HG02852 (cell line): ENCODE results near the gene GPRC5C.
"Not testable (repeated sequence)": the region's sequence is repeated elsewhere in the genome, so short reads cannot be mapped to it uniquely, and the experiment has no call there.

ENCODE experiments used
- ATAC-seq: cut with Tn5 transposase; IDR thresholded peaks from one replicate; pipeline ENCODE4 v1.9.1; 2021; ENCODE audit warnings: mild to moderate bottlenecking, moderate library complexity; ENCODE audit not compliant: unreplicated experiment

GPRC5C gene

DNA sequence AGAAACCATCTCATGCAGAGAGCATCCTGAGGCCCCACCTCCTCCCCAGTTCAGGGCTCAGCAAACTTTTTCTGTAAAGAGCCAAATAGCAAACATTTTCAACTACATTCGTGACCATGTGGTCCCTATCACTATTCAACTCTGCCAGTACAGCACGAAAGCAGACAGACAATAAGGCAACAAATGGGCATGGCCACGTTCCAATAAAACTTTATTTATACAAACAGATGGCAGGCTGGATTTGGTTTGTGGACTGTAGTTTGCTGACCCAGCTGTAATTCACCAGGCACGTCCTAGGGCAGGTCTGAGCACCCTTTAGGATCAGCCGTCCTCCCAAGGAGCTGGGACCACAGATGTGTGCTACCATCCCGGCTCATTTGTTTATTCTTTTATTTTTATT, 27.1 kb upstream of the GPRC5C start:
- ATAC-seq = no peak

- ATAC-seq = not testable (repeated sequence)
Observed at GRCh38 chr17:74405311-74405710, 26.6 kb upstream of the GPRC5C start.

DNA sequence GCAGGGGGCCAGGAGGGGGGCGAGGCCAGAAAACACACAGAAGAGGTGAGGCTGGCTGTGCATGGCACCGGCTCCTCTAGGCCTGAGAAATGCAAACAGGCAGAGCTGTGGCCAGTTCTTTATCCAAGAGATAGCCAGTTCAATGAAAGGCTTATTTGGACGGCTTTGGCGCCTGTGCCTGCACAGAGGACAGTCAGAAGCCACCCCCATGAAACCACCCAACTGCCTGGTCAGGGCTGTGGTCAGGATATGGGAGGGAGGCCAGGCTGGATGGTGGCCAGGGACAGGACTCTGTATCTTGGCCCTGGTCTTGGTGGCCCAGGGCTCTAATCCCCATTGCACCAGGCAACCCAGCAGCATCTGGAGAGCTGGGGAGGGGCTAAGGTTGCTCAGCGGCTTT, 24.5 kb upstream of the GPRC5C start:
- no peak for ATAC-seq

DNA sequence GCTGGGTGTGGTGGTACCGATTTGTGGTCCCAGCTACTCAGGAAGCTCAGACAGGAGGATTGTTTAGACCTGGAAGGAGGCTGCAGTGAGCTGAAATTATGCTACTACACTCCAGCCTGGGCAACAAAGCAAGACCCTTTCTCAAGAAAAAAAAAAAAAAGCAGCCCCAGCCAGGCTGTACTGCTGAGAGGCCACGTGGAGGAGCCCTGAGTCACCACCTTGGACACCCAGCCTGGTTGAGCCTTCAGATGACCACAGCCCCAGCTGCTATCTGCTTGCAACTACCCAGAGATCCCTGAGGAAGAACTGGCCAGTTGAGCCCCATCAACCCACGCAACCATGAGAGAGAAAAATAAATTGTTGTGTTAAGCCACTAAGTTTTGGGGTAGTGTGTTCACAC, 23.6 kb upstream of the GPRC5C start:
- ATAC-seq = no peak

DNA sequence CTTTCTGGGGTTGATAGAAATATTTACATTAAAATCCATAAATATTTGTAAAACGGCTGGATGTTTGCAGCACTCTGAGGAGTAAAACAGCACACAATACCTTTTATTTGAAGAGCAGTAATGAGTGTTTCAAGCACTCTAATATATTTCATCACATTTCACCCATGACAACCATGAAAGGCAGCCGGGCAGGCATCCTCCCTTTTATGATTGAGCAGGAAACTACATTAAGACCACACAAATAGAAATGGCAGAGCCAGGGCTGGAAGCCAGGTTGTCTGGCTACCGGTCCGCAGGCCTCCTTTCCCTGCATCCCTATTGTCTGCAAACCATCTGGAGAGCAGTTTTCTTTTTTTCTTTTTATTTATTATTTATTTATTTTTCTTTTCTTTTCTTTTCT, 23.1 kb upstream of the GPRC5C start:
- ATAC-seq = no peak

GRCh38 chr17:74410001-74410443, 21.9 kb upstream of the GPRC5C start:
- no peak for ATAC-seq

DNA sequence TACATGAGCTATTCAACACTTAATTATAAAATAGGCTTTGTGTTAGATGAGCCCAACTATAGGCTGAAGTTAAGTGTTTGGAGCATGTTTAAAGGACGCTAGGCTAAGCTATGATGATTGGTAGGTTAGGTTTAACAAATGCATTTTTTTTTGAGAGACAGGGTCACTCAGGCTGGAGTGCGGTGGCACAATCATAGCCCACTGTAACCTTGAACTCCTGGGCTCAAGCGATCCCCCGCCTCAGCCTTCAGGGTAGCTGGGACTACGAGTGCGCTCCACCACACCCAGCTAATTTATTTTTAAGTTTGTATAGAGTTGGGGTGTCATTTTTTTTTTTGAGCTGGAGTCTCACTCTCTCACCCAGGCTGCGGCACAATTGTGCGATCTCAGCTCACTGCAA, 19.3 kb upstream of the GPRC5C start:
- no peak for ATAC-seq

- no peak for ATAC-seq
Observed at GRCh38 chr17:74413491-74413890, 18.4 kb upstream of the GPRC5C start.

DNA sequence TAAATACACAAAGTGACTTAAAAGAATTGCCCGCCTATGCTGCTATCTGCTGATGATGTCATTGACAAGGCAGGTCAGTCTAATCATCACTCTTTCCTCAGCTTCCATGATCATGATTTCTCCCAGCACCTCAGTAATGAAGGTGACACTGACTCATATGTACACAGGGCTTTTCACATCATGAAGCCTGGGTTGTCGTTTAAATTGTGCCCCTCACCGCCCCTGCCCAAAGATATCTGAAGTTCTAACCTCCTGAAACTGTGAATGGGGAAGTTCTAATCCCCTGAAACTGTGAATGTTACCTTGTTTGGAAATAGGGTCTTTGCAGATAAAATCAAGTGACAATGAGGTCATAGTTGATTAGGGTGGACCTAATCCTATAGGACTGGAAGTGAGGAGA, 17.4 kb upstream of the GPRC5C start:
- ATAC-seq = no peak

GRCh38 chr17:74415608-74416396, 16.1 kb upstream of the GPRC5C start:
- ATAC-seq = no peak

- ATAC-seq = no peak
Observed at GRCh38 chr17:74417178-74418045, 14.5 kb upstream of the GPRC5C start.

DNA sequence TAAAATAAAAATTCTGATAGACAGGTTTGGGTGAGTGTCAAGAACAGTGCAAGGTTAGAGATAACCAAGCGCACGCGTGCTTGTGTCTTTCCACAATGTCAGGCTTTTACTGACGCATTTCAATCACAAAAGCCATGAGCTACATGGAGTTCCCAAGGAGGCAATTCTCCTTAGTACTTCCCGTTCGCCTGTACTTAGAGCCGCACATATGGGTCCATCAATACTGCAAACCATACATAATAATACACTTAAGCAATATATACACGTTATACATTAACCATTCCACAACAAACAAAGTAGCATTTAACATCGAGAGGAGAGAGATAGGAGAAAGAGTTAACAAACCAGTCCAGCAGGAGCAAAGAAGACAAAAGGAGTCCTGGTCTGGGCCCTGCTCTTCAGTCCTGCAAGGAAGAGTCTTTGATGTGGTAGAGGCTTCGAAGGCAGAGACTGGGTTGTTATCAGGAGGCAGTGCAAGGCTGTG, 11.9 kb upstream of the GPRC5C start:
- no peak for ATAC-seq

- no peak for ATAC-seq
Observed at GRCh38 chr17:74424117-74424516, 7.8 kb upstream of the GPRC5C start.

DNA sequence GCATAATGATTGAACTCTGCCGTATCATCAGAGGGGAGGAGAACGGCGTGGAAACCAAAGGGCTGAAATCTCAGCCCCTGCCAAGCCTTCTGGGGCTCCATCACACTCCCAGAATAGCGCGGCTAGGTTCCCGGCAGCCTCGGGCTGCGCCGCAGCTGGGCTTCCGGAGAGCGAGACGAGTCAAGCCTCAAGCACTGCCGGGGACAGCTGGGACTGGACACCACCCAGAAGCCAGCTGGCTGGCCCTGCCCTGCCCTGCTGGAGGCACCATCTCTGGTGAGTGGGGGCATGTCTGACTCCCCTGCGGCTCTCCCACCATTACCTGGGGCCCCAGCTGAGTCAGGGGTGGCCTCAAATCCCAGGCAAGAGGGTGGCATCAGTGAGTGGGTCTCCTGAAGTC, 7.2 kb upstream of the GPRC5C start:
- ATAC-seq = no peak

GRCh38 chr17:74426551-74427047, 5.3 kb upstream of the GPRC5C start:
- no peak for ATAC-seq

- no peak for ATAC-seq
Observed at GRCh38 chr17:74427048-74427762, 4.7 kb upstream of the GPRC5C start.

GRCh38 chr17:74427763-74428153, 4.1 kb upstream of the GPRC5C start:
- no peak for ATAC-seq

- peak; percentile 12 for ATAC-seq
Observed at GRCh38 chr17:74429604-74430384, 2.1 kb upstream of the GPRC5C start.

DNA sequence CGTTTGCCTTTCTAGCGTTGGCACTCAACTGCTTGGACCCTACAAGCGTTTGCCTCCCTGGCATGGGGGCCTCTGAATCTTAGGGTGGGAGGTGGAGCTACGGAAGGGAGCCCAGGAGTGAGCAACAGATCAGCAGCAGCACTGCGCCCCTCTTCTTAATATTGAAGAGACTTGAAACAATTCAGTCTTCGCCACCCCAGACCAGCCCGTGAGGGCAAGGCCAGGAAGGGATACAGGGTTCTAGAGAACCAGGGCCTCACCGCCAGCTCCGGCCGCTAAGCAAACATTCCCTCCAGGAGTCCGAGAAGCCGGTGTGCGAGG, 1.5 kb upstream of the GPRC5C start:
- no peak for ATAC-seq
